ENCODE measurements around the gene ZBTB48. TPM values are rescaled to one million over a fixed set of nuclear protein-coding genes. Genes with fewer than 3 reads are reported as not detected.

ZBTB48 gene
- total RNA-seq, 1 experiment from 2014 or later: 13.4 TPM

- H3K27me3 ChIP-seq (replicated peaks): no peaks in the 10 kb centered on the region
- peak overlapping the region; percentile 66 for H3K4me3 ChIP-seq
- peak; percentile 83 to 90 for DNase-seq (ENCODE audit: low read depth in 1 of 2, low spot score in 2 of 2)
- peak overlapping the region; percentile 55 for H3K27ac ChIP-seq
- peaks cover 31% of the 10 kb centered on the region for H3K36me3 ChIP-seq
- H3K9me3 ChIP-seq (replicated peaks): no peaks in the 10 kb centered on the region
- peaks cover 42% of the 10 kb centered on the region for H3K4me1 ChIP-seq (replicated peaks)
Measured at GRCh38 chr1:6601049-6601922, 21.5 kb downstream of the ZBTB48 start.

- Histone ChIP-seq H3K4me1 (replicated peaks) (peaks cover 42% of the 10 kb centered on the region), H3K27ac (peak overlapping the region; percentile 55), H3K4me3 (peak overlapping the region; percentile 66), H3K27me3 (replicated peaks) (no peaks in the 10 kb centered on the region), H3K9me3 (replicated peaks) (no peaks in the 10 kb centered on the region), H3K36me3 (peaks cover 23% of the 10 kb centered on the region)
- DNase-seq (ENCODE audit: low read depth in 1 of 2, low spot score in 2 of 2): peak in 1 of 2 experiments; percentile 89
Measured at GRCh38 chr1:6601923-6602668, 22.3 kb downstream of the ZBTB48 start.

GRCh38 chr1:6602669-6603237, 23.0 kb downstream of the ZBTB48 start, which contains the start of gene KLHL21:
TSS of gene KLHL21 (minus strand) at chr1:6602869. CDS start at chr1:6602817, 52 bp downstream.
- DNase-seq (ENCODE audit: low read depth in 1 of 2, low spot score in 2 of 2): peak; percentile 93
- H3K4me1 ChIP-seq (replicated peaks): peaks cover 42% of the 10 kb centered on the region
- H3K27ac ChIP-seq: peak within 1 kb of the TSS; percentile 89
- H3K36me3 ChIP-seq: peaks cover 16% of the 10 kb centered on the region
- H3K9me3 ChIP-seq (replicated peaks): no peaks in the 10 kb centered on the region
- no peaks in the 10 kb centered on the region for H3K27me3 ChIP-seq (replicated peaks)
- H3K4me3 ChIP-seq: peak within 1 kb of the TSS; percentile 66

- H3K4me3 ChIP-seq: peak overlapping the region; percentile 66
- peak in 1 of 2 experiments; percentile 91 for DNase-seq (ENCODE audit: low read depth in 1 of 2, low spot score in 2 of 2)
- peaks cover 42% of the 10 kb centered on the region for H3K4me1 ChIP-seq (replicated peaks)
- H3K9me3 ChIP-seq (replicated peaks): no peaks in the 10 kb centered on the region
- H3K27ac ChIP-seq: peak overlapping the region; percentile 89
- peaks cover 11% of the 10 kb centered on the region for H3K36me3 ChIP-seq
- no peaks in the 10 kb centered on the region for H3K27me3 ChIP-seq (replicated peaks)
Measured at GRCh38 chr1:6603238-6603914, 23.6 kb downstream of the ZBTB48 start.

GRCh38 chr1:6603915-6604558, 24.2 kb downstream of the ZBTB48 start:
- Histone ChIP-seq H3K36me3 (peaks cover 7% of the 10 kb centered on the region), H3K9me3 (replicated peaks) (no peaks in the 10 kb centered on the region), H3K4me3 (no peak overlapping the region), H3K27ac (peak overlapping the region; percentile 89), H3K4me1 (replicated peaks) (peaks cover 42% of the 10 kb centered on the region), H3K27me3 (replicated peaks) (no peaks in the 10 kb centered on the region)
- DNase-seq (ENCODE audit: low read depth in 1 of 2, low spot score in 2 of 2): peak; percentile 73 to 76

GRCh38 chr1:6612641-6613360, 33.0 kb downstream of the ZBTB48 start:
- Histone ChIP-seq H3K27ac (peak overlapping the region; percentile 53), H3K9me3 (replicated peaks) (no peaks in the 10 kb centered on the region), H3K36me3 (peaks cover 18% of the 10 kb centered on the region), H3K27me3 (replicated peaks) (no peaks in the 10 kb centered on the region), H3K4me1 (replicated peaks) (peaks cover 15% of the 10 kb centered on the region), H3K4me3 (peak overlapping the region; percentile 83)
- DNase-seq (ENCODE audit: low read depth in 1 of 2, low spot score in 2 of 2): peak; percentile 55 to 71

GRCh38 chr1:6613361-6614018, 33.7 kb downstream of the ZBTB48 start, which contains the start of gene PHF13:
TSS of gene PHF13 (plus strand) at chr1:6613731. CDS start at chr1:6614067, 336 bp downstream.
- Histone ChIP-seq H3K27me3 (replicated peaks) (no peaks in the 10 kb centered on the region), H3K4me3 (peak within 1 kb of the TSS; percentile 83), H3K27ac (peak within 1 kb of the TSS; percentile 54), H3K4me1 (replicated peaks) (peaks cover 15% of the 10 kb centered on the region), H3K36me3 (peaks cover 25% of the 10 kb centered on the region), H3K9me3 (replicated peaks) (no peaks in the 10 kb centered on the region)
- DNase-seq (ENCODE audit: low read depth in 1 of 2, low spot score in 2 of 2): peak; percentile 97 to 100

- peaks cover 15% of the 10 kb centered on the region for H3K4me1 ChIP-seq (replicated peaks)
- H3K9me3 ChIP-seq (replicated peaks): no peaks in the 10 kb centered on the region
- H3K27ac ChIP-seq: peak overlapping the region; percentile 54
- H3K27me3 ChIP-seq (replicated peaks): no peaks in the 10 kb centered on the region
- peak overlapping the region; percentile 83 for H3K4me3 ChIP-seq
- H3K36me3 ChIP-seq: peaks cover 31% of the 10 kb centered on the region
- peak in 1 of 2 experiments; percentile 61 for DNase-seq (ENCODE audit: low read depth in 1 of 2, low spot score in 2 of 2)
Measured at GRCh38 chr1:6614019-6614928, 34.5 kb downstream of the ZBTB48 start.

- Histone ChIP-seq H3K4me1 (replicated peaks) (peaks cover 15% of the 10 kb centered on the region), H3K27me3 (replicated peaks) (no peaks in the 10 kb centered on the region), H3K9me3 (replicated peaks) (no peaks in the 10 kb centered on the region), H3K27ac (no peak overlapping the region; the same call in 1 of the 2 replicates), H3K4me3 (peak overlapping the region; percentile 83), H3K36me3 (peaks cover 40% of the 10 kb centered on the region)
- DNase-seq (ENCODE audit: low read depth in 1 of 2, low spot score in 2 of 2): no peak
Measured at GRCh38 chr1:6614929-6615785, 35.4 kb downstream of the ZBTB48 start.

GRCh38 chr1:6619045-6619444, 39.3 kb downstream of the ZBTB48 start:
- Histone ChIP-seq H3K36me3 (peaks cover 74% of the 10 kb centered on the region), H3K4me1 (replicated peaks) (peaks cover 6% of the 10 kb centered on the region), H3K27me3 (replicated peaks) (no peaks in the 10 kb centered on the region), H3K4me3 (no peak overlapping the region), H3K27ac (no peak overlapping the region), H3K9me3 (replicated peaks) (no peaks in the 10 kb centered on the region)
- DNase-seq (ENCODE audit: low read depth in 1 of 2, low spot score in 2 of 2): no peak
